Neuronal stem cell (in vitro differentiated cells): ENCODE results near the gene TTF2.

ENCODE experiments used
- DNase-seq: peaks from one replicate; pipeline ENCODE4 v3.0.0-alpha.2; 2013; ENCODE audit warnings: low spot score
- H2AFZ ChIP-seq: one replicate; pipeline ENCODE4 v1.6.1; 2013; ENCODE audit warnings: mild to moderate bottlenecking, low read length, inconsistent platforms
- H2AK5ac ChIP-seq: 2 replicates; pipeline ENCODE4 v1.6.1; 2013; ENCODE audit warnings: low read depth, mild to moderate bottlenecking, inconsistent platforms, low read length, moderate library complexity, mixed read lengths
- H2BK120ac ChIP-seq: 2 replicates; pipeline ENCODE4 v1.6.1; 2013; ENCODE audit warnings: low read depth, mild to moderate bottlenecking, inconsistent platforms, low read length, moderate library complexity, mixed read lengths
- H2BK12ac ChIP-seq: one replicate; pipeline ENCODE4 v1.6.1; 2013; ENCODE audit warnings: low read length, inconsistent platforms
- H2BK15ac ChIP-seq: 2 replicates; pipeline ENCODE4 v1.6.1; 2013; ENCODE audit warnings: mild to moderate bottlenecking, low read length, inconsistent platforms, mixed read lengths
- H2BK5ac ChIP-seq: one replicate; pipeline ENCODE4 v1.6.1; 2013; ENCODE audit warnings: inconsistent platforms, mild to moderate bottlenecking, low read length, moderate library complexity
- H3K14ac ChIP-seq: one replicate; pipeline ENCODE4 v1.6.1; 2013; ENCODE audit warnings: low read length, inconsistent platforms
- H3K18ac ChIP-seq: 2 replicates; pipeline ENCODE4 v1.6.1; 2013; ENCODE audit warnings: low read length, inconsistent platforms
- H3K23ac ChIP-seq: 2 replicates; pipeline ENCODE4 v1.6.1; 2013; ENCODE audit warnings: low read depth, mild to moderate bottlenecking, mixed read lengths, low read length, inconsistent platforms; ENCODE audit not compliant: poor library complexity
- H3K27ac ChIP-seq: replicated peaks from 3 replicates; pipeline ENCODE4 v1.5.1; 2013; ENCODE audit warnings: low read length, inconsistent platforms
- H3K27me3 ChIP-seq, 3 experiments: 2 replicates each; pipeline ENCODE4 v1.6.1; 2013; ENCODE audit warnings: low read length in 3 of 3, mild to moderate bottlenecking in 2 of 3, inconsistent platforms in 1 of 3, low read depth in 1 of 3, mixed read lengths in 1 of 3, moderate library complexity in 1 of 3; ENCODE audit not compliant: control insufficient read depth in 3 of 3, insufficient read depth in 3 of 3
- H3K36me3 ChIP-seq, 2 donors: replicated peaks in 1 of 2; 2 replicates each; pipeline ENCODE4 v1.6.1; 2013; ENCODE audit warnings: low read length in 2 of 2; ENCODE audit not compliant: control insufficient read depth in 2 of 2, insufficient read depth in 2 of 2
- H3K4ac ChIP-seq: 2 replicates; pipeline ENCODE4 v1.6.1; 2013; ENCODE audit warnings: inconsistent platforms, mild to moderate bottlenecking, low read length, moderate library complexity
- H3K4me1 ChIP-seq, 2 donors: 1 replicate in 1 of 2; 2 replicates in 1 of 2; pipeline ENCODE4 v1.6.1; 2013; ENCODE audit warnings: low read length in 2 of 2, low read depth in 1 of 2; ENCODE audit not compliant: control insufficient read depth in 2 of 2, insufficient read depth in 1 of 2
- H3K4me2 ChIP-seq: one replicate; pipeline ENCODE4 v1.6.1; 2013; ENCODE audit warnings: mild to moderate bottlenecking, low read length, inconsistent platforms; ENCODE audit not compliant: insufficient read depth, poor library complexity, severe bottlenecking
- H3K4me3 ChIP-seq, 2 donors: 2 replicates each; pipeline ENCODE4 v1.5.1; 2013; ENCODE audit warnings: low read length in 2 of 2, mild to moderate bottlenecking in 2 of 2, inconsistent platforms in 1 of 2, moderate library complexity in 1 of 2
- H3K79me1 ChIP-seq: one replicate; pipeline ENCODE4 v1.6.1; 2013; ENCODE audit warnings: low read depth, mild to moderate bottlenecking, inconsistent platforms, low read length, moderate library complexity
- H3K9ac ChIP-seq: one replicate; pipeline ENCODE4 v1.6.1; 2013; ENCODE audit warnings: mild to moderate bottlenecking, low read depth, low read length, inconsistent platforms; ENCODE audit not compliant: poor library complexity
- H3K9me3 ChIP-seq, 2 donors: replicated peaks in 1 of 2; 2 replicates each; pipeline versions ENCODE3 to v1.6.1; 2013; ENCODE audit warnings: low read length in 2 of 2, mild to moderate bottlenecking in 2 of 2, inconsistent platforms in 1 of 2, low read depth in 1 of 2, mixed read lengths in 1 of 2, moderate library complexity in 1 of 2; ENCODE audit not compliant: control insufficient read depth in 2 of 2, insufficient read depth in 1 of 2
- H4K8ac ChIP-seq: one replicate; pipeline ENCODE4 v1.6.1; 2013; ENCODE audit warnings: low read depth, mild to moderate bottlenecking, inconsistent platforms, low read length, moderate library complexity
- H4K91ac ChIP-seq: one replicate; pipeline ENCODE4 v1.6.1; 2013; ENCODE audit warnings: low read length, low read depth, mild to moderate bottlenecking, inconsistent platforms; ENCODE audit not compliant: poor library complexity
- WGBS, 2 donors: extraction: QIAGEN DNeasy Blood & Tissue Kit; methylation state at CpG; one replicate each; pipeline ENCODE4 v1.1.7; 2013; ENCODE audit warnings: missing lambda C conversion rate in 2 of 2, mixed read lengths in 1 of 2; ENCODE audit not compliant: insufficient read length in 2 of 2, insufficient replicate concordance in 1 of 2; ENCODE audit errors: extremely low coverage in 2 of 2; 5-methylcytosine and 5-hydroxymethylcytosine counted together

TTF2 gene

DNA sequence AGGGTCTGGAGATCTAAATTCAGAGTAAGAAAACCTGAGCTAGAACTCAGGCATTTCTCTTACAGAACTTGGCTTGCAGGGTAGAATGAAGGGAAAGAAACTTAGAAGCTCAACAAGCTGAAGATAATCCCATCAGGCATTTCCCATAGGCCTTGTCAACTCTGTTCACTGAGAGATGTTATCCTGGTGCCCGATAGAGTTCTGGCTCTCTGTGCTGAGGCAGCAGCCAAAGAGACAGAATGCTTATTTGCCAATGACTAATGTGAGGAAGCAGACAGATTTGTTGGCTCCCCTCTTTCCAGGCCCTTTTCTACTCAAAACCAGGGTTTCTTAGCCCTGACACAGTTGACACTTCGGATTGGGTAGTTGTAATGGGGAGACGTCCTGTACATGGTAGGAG lies 83.7 kb downstream of the TTF2 start:
- peaks cover 12 to 13% of the 10 kb centered on the region in 2 donors for H3K4me1 ChIP-seq
- no peak for DNase-seq
- H2BK5ac ChIP-seq = no peak overlapping the region
- no peak overlapping the region for H3K4me3 ChIP-seq
- no peak overlapping the region for H3K4me2 ChIP-seq
- WGBS, 2 donors = no CpG with 5 or more reads among the region's 3 CpGs
- H3K27me3 ChIP-seq = no peaks in the 10 kb centered on the region
- H2BK15ac ChIP-seq = no peak overlapping the region
- H4K8ac ChIP-seq = no peak overlapping the region
- H3K4ac ChIP-seq = no peak overlapping the region
- no peak overlapping the region for H2BK120ac ChIP-seq
- H2AFZ ChIP-seq = no peak overlapping the region
- no peak overlapping the region for H2AK5ac ChIP-seq
- no peaks in the 10 kb centered on the region for H3K9me3 ChIP-seq
- H2BK12ac ChIP-seq = no peak overlapping the region
- no peak overlapping the region for H3K14ac ChIP-seq
- no peak overlapping the region for H3K27ac ChIP-seq
- no peaks in the 10 kb centered on the region for H3K36me3 ChIP-seq
- H4K91ac ChIP-seq = no peak overlapping the region
- no peak overlapping the region for H3K18ac ChIP-seq
- no peak overlapping the region for H3K9ac ChIP-seq
- H3K79me1 ChIP-seq = no peaks in the 10 kb centered on the region
- no peak overlapping the region for H3K23ac ChIP-seq

DNA sequence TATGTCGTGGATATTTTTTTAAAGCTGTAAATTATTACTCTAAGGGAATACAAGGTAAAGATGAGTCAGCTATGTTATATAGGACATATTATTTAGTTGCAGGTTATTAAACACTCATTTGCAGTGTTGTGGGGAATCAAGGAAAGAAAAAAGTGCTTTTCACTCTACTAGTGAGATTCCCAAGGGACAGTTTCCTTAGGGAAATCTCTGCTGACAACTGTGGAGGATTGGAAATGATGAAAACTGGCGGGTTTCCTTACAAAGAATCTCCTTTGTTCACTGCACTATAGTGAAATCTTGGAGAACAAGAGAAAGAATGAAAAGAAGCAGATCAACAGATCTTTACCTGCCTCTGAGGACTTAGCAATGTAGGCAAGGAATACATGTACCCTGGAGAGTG lies 85.9 kb downstream of the TTF2 start:
- Histone ChIP-seq H4K91ac (no peak overlapping the region), H3K27ac (no peak overlapping the region), H2BK15ac (no peak overlapping the region), H4K8ac (no peak overlapping the region), H3K4ac (no peak overlapping the region), H3K9me3 (no peaks in the 10 kb centered on the region), H2BK120ac (no peak overlapping the region), H3K36me3 (no peaks in the 10 kb centered on the region), H2AK5ac (no peak overlapping the region), H3K23ac (no peak overlapping the region), H3K4me3 (no peak overlapping the region), H2BK5ac (no peak overlapping the region), H2AFZ (no peak overlapping the region), H3K27me3 (no peaks in the 10 kb centered on the region), H3K4me2 (no peak overlapping the region), H3K14ac (no peak overlapping the region), H3K79me1 (no peaks in the 10 kb centered on the region), H3K4me1 (peaks cover 12 to 13% of the 10 kb centered on the region in 2 donors), H3K9ac (no peak overlapping the region), H2BK12ac (no peak overlapping the region), H3K18ac (no peak overlapping the region)
- DNase-seq = no peak
- no CpG with 5 or more reads among the region's 2 CpGs for WGBS, 2 donors

DNA sequence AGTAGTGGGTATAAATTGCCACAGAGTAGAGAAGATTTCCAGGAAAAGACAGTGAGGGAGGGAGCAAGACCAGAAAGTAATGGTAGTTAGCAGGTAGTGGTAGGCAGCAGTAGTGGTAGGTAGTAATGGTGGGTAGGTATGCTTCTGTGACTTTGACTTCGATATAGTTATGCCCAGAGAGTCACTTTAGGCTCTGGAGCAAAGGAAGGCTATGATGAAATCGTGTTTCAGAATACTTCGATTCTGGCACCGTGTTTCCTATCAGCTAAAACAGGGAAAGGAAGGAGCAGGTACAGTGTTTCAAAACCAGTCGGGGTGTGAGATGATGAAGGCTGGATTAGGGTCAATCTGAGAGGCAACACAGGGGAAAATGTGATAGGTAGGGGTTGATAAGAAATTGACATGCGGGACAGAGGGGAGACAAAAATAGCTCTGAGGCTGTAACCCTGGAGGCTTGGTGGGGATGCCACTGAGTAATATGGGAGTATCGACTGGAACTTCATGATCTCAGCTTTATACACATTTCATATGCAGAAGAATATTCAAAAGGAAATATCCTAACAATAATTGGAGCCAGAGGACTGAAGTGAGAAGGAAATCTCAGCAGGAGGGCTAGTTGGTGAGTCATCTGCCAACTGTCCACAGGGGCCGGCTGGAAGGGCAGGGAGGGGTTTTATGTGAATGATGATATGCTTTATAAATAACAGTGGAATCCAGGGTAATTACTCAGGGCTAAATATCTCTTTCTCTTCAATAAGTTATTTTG lies 86.6 kb downstream of the TTF2 start:
- H3K9ac ChIP-seq = no peak overlapping the region
- no peak overlapping the region for H2AFZ ChIP-seq
- no peak overlapping the region for H4K91ac ChIP-seq
- no peak overlapping the region for H3K23ac ChIP-seq
- no peak overlapping the region for H2BK15ac ChIP-seq
- no peak overlapping the region for H3K18ac ChIP-seq
- no peak overlapping the region for H4K8ac ChIP-seq
- no peak overlapping the region for H3K4me3 ChIP-seq
- no peak overlapping the region for H2BK5ac ChIP-seq
- H2AK5ac ChIP-seq = no peak overlapping the region
- no peak overlapping the region for H3K4ac ChIP-seq
- no peak overlapping the region for H3K27ac ChIP-seq
- H2BK120ac ChIP-seq = no peak overlapping the region
- H2BK12ac ChIP-seq = no peak overlapping the region
- H3K4me1 ChIP-seq = peaks cover 12 to 13% of the 10 kb centered on the region in 2 donors
- no peaks in the 10 kb centered on the region for H3K27me3 ChIP-seq
- no peaks in the 10 kb centered on the region for H3K36me3 ChIP-seq
- no peaks in the 10 kb centered on the region for H3K79me1 ChIP-seq
- no CpG with 5 or more reads among the region's 8 CpGs for WGBS, 2 donors
- H3K9me3 ChIP-seq = peaks cover 0 to 2% of the 10 kb centered on the region in 2 donors
- no peak for DNase-seq
- H3K14ac ChIP-seq = no peak overlapping the region
- H3K4me2 ChIP-seq = no peak overlapping the region

DNA sequence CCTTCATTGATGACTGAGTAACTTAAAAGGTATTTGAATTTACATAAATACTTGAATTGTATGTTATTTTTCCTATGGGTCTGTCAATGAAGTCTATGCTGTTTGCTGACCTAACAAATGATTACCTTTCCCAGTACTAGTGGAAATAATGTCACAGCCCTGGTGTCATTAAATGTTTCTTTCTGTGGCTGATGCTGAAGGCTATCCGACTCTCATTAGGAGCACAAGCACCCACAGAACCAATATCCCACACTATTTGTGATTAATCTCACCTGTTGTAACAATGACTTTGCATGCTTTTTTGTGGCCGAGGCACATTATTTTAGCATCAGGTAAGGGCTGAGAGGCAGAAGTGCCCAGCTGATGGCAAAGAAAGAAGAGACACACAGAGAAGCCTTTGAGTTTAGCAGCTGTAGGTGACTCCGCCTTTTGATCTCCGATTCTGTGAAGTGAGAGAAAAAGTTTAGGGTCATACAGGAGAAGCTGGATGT lies 87.3 kb downstream of the TTF2 start:
- no peak overlapping the region for H3K4me3 ChIP-seq
- no peak overlapping the region for H4K91ac ChIP-seq
- H3K14ac ChIP-seq = no peak overlapping the region
- no peak overlapping the region for H2BK15ac ChIP-seq
- no CpG with 5 or more reads among the region's 4 CpGs for WGBS, 2 donors
- no peak overlapping the region for H2BK120ac ChIP-seq
- peaks cover 12 to 13% of the 10 kb centered on the region in 2 donors for H3K4me1 ChIP-seq
- no peak overlapping the region for H2AFZ ChIP-seq
- H3K9ac ChIP-seq = no peak overlapping the region
- H2AK5ac ChIP-seq = no peak overlapping the region
- no peaks in the 10 kb centered on the region for H3K36me3 ChIP-seq
- H3K4ac ChIP-seq = no peak overlapping the region
- H2BK12ac ChIP-seq = no peak overlapping the region
- H3K27me3 ChIP-seq = no peaks in the 10 kb centered on the region
- H3K18ac ChIP-seq = no peak overlapping the region
- H3K27ac ChIP-seq = no peak overlapping the region
- DNase-seq = no peak
- H3K4me2 ChIP-seq = no peak overlapping the region
- peaks cover 0 to 3% of the 10 kb centered on the region in 2 donors for H3K9me3 ChIP-seq
- H3K23ac ChIP-seq = no peak overlapping the region
- H4K8ac ChIP-seq = no peak overlapping the region
- H2BK5ac ChIP-seq = no peak overlapping the region
- H3K79me1 ChIP-seq = no peaks in the 10 kb centered on the region
